NCI-H1930 (cell line): ENCODE results near the gene AK3.
"Not testable (repeated sequence)": the region's sequence is repeated elsewhere in the genome, so short reads cannot be mapped to it uniquely, and the experiment has no call there.

Source experiments
- DNase-seq, 2 experiments: peaks; one replicate each; lab custom pipeline; 2025; lab: John Stamatoyannopoulos, UW

Gene AK3

DNA sequence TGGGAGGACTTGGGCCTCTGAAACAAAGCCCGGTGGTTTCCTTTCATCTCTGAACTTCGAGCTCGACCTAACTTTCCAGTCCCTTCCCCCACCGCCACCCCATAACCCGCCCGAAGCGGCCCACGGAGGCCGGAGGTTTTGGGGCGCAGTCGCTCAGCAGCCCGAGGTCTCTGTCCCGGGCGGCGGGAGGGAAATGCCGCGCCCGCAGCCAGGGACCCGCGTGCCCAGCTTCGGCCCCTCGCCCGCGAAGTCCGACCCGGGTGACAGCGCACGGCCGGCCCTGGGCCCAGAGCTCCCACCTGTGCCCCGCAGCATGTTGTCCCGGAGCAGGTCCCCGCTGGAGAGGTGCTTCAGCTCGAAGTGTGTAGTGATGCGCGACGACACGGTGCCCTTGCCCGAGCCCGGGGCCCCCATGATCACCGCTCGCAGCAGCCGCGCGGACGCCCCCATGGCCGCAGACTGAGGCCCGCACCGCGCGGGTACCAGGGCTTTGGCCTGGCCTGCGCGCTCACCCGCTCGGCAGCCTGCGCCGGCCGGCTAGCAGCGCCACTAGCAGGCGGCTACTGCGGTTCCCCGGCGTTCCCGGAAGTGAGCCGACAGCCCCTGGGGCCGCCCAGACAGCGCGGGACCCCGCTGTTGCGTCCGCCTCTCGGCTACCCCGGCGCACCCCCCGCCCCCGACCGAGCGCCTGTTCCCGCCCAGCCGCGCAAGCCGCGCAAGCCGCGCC lies at the start of gene AK3:
TSS of gene AK3 (minus strand) at position 565 of the 727 bp plus-strand sequence. CDS start at position 450, 115 bp downstream.
- peak; percentile 88 to 90 for DNase-seq

DNA sequence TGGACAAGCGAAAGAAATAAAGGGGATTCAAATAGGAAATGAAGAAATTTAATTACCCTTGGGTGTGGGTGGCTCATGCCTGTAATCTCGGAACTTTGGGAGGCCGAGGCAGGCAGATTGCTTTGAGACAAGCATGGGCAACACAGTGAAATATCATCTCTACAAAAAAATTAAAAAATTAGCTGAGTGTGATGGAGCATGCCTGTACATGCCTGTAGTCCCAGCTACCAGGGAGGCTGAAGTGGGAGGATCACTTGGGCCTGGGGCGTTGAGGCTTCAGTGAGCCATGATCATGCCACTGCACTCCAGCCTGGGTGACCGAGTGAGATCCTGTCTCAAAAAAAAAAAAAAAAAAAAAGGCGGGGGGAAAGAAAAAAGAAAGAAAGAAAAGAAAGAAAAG lies 47.7 kb upstream of the AK3 start:
- no peak for DNase-seq

DNA sequence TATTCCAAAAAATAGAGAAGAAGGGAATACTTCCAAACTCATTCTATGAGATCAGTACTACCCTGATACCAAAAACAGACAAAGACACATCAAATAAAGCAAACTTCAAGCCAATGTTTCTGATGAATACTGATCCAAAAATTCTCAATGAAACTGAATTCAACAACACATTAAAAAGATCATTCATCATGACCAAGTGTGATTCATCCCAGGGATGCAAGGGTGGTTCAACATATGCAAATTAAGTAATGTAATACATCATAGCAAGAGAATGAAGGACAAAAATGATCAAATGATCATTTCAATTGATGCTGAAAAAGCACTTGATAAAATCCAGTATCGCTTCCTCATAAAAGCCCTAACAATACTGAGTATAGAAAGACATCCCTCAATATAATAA lies 46.9 kb upstream of the AK3 start:
- DNase-seq: no peak

DNA sequence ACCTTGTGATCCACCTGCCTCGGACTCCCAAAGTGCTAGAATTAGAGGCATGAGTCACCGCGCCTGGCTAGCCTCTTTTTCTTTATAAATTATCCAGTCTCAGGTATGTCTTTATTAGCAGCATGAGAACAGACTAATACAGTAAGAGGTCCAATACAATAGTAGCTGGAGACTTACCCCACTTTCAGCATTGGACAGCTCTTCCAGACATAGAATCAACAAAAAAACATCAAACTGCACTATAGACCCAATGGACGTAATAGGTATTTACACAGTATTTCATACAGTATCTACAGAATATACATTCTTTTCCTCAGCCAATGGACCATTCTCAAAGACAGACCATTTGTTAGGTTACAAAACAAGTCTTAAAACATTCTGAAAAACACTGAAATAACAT lies 45.6 kb upstream of the AK3 start:
- no peak for DNase-seq

DNA sequence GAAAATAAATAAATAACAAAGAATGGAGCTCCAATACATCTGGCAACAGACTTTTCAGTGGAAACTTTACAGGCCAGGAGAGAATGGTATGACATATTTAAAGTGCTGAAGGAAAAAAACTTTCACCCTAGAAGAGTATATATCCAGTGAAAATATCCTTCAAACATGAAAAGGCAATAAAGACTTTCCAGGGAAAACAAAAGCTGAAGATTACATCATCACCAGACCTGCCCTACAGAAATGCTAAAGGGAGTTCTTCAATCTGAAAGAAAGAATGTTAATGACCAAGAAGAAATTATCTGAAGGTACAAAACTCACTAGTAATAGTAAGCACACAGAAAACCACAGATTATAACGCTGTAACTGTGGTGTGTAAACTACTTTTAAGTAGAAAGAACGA lies 43.4 kb upstream of the AK3 start:
- no peak for DNase-seq

DNA sequence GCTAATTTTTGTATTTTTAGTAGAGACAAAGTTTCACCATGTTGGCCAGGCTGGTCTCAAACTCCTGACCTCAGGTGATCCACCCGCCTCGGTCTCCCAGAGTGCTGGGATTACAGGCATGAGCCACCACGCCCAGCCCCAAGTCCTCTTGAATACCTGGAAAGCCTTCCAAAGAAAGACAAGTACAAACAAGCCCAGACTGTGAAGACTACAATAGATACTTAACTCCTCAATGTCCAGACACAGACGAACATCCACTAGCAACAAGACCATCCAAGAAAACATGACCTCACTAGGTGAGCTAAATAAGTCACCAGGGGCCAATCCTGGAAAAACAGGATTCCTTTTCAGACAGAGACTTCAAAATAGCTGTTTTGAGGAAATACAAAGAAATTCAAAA lies 42.2 kb upstream of the AK3 start:
- DNase-seq: not testable (repeated sequence)

DNA sequence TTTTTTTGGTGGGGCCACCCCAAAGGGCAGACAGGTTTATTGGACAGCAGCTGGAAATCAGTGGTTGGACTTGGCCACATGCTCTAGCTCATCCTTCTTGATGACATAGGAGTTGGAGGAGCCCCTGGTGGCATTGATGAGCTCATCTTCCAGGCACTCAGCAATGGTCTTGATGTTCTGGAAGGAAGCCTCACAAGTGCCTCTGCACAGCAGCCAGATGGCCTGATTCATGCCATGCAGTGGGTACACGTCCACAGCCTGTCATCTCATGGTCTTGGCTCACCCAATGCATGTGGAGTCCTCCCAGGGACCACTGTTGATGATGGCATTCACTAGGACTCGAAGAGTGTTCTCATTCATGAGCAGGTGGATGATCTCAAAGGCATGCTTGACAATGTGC lies 40.4 kb upstream of the AK3 start:
- no peak for DNase-seq

DNA sequence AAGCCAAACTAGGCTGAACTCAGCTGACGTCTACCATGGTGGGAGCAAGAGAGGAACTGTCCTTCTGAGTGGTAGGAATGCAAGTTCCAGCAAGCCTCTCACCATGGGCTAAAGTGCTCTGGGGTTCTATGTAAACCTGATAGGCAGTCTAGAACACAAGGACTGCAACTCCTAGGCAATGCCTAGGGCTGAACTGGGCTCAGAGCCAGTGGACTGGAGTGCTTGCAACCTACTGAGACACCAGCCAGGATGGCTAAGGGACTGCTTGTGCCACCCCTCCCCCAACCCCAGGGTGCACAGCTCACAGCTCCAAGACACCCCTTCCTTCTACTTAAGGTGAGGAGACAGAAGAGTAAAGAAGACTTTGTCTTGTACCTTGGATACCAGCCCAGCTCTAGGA lies 39.6 kb upstream of the AK3 start:
- DNase-seq: no peak

DNA sequence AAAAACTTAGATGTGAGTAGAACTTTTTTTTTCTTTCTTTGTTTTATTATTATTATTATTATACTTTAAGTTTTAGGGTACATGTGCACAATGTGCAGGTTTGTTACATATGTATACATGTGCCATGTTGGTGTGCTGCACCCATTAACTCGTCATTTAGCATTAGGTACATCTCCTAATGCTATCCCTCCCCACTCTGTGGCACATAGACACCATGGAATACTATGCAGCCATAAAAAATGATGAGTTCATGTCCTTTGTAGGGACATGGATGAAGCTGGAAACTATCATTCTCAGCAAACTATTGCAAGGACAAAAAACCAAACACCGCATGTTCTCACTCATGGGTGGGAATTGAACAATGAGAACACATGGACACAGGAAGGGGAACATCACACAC lies 34.0 kb upstream of the AK3 start:
- not testable (repeated sequence) for DNase-seq

DNA sequence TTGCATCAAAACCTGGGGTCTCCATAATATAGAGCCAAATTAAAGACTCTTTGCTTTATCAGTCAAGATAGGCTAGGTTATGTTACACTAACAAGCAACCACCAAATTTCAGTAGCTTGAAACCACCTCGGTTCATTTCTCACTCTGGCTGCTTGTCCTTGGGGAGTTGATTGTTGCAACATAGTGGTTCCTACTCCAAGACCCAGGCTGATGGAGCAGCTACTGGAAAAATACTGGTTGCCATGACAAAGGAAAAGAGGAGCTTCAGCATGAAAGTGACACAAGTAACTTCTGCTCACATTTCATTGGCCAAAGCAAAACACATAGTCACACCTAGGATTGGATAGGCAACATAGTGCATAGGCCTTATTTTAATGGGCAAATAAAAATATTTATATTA lies 33.2 kb upstream of the AK3 start:
- DNase-seq: no peak

DNA sequence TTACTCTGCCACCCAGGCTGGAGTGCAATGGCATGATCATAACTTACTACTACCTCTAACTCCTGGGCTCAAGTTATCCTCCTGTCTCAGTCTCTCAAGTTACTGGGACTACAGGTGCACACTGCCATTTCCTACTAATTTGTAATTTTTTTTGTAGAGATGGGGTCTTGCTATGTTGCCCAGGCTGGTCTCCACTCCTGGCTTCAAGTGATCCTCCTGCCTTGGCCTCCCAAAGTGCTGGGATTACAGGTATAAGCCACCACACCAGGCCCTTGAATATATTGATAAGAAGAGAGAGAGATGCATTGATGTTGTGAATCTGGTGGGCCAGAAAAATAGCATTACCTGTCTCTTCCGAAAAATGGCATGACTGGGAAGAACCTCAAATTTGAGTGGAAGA lies 30.8 kb upstream of the AK3 start:
- DNase-seq: no peak

DNA sequence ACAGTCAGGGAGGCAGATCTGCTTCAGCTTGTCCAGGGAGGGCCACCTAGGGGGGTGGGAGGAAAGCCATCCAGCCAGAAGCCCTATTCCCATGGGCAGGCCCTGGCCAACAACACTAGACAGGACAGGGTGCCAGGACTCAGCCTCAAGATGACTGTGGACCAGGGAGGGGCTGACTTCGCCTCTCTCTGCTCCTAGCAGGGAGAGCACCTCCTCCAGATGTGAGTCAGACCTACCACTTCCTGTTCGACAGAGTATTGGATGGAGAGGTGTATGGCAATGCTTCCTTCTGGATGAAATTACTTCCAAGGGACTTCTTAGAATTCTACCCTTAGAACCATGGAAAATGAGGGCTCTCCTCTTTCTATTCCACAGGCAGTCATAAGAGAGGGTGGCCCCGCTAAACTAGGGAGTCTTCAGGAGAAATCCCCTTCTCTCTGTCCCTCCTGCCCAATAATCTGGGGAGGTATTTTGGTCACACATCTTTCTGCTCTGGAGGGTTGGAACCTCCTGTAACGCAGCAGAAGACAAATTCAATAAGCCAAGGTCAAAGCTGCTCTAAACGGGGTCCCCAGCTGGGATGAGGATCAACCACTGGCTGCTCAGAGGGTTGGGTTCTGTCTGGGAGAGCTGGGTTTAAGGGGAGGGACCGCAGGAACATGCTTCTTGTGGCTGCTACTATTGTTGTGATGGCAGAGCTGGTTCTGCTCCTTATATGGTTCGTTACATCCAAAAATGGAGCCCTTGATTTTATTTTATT lies 28.5 kb upstream of the AK3 start:
- DNase-seq: no peak

DNA sequence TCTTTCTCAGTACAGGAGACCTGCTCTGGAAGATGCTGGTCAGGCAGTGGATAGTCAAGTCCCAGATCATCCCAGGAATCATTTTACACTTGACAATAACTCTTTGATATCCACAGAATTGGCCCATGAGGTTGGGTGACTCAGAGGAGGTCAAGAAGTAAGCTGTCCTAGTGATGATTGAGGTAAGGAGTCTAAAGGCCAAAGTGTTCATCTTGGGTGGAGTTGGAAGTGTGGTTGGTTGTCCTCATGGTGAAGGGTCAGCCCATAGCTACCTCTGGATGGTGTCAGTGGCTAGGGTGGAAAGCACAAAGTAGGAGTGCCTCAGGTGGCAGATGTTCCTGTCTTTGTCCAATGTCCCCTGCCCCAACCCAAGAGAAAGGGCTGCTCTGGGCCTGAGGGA lies 27.7 kb upstream of the AK3 start:
- DNase-seq: no peak

DNA sequence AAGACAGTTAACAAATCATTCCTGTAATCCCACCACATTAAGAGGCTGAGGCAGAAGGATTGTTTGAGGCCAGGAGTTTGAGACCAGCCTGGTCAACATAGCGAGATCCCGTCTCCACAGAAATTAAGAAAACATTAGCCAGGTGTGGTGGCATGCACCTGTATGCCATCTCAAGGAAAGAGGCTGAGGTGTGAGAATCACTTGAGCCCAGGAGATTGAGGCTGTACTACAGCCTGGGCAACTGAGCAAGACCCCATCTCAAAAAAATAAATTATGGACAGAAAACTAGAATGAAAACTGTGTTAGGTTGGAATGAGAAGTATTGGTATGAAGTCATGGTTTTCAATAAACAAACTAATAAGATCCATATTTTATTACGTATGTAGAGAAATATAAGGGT lies 23.0 kb upstream of the AK3 start:
- DNase-seq: no peak

DNA sequence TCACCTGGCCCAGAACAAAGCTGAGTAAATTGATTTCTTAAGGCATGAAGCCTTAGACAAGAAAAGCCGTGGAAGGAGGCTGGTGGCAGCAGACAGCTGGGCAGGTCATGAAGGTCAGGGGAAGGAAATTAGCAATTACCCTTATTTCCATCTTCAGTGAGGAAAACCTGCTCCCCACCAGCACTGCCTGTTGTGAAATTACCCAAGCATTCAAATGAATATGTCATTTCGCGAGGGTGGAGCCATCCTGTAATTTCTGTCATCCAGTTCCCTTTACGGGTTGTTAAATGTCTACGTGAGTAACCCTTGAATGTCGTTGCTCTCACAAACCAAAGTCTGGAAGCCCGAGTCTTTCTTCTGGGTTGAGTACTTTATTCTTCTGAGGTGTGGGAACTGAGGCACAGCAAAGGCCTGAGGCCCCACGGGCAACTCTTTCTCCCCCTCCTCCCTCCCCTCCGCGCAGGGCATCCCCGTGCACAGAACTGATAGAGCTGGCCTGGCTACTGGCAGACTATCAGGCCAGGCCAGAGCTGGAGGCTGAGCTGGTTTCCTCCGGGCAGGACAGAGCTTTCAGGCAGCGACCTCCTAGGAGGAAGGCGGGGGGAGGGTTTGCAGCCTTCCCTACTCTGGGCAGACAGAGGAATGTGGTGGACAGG lies 22.0 kb upstream of the AK3 start:
- DNase-seq: no peak

DNA sequence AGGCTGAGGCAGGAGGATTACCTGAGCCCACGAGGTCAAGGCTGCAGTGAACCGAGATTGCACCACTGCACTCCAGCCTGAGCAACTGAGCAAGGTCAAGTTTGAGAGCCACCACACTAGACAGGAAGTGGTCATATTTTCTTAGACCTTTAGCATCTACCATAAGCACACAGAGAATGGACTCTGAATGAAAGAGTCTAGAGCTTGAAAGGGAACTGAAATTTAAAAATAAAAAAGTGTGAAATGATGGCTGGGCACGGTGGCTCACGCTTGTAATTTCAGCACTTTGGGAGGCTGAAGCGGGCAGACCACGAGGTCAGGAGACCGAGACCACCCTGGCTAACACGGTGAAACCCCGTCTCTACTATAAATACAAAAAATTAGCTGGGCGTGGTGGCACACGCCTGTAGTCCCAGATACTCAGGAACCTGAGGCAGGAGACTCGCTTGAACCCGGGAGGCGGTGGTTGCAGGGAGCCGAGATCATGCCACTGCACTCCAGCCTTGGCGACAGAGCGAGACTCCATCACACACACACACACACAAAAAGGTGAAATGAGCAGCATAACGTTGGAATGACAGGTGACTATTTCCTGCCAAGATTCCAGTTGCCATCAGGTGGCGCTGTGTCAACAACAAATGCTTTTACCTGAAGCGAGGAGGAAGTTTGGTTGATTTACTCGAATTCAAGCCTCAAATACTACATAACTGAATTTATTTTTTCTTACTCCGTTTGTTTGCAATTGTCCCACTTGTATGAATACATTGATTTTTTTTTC lies 21.3 kb upstream of the AK3 start:
- peak; percentile 54 to 68 for DNase-seq

DNA sequence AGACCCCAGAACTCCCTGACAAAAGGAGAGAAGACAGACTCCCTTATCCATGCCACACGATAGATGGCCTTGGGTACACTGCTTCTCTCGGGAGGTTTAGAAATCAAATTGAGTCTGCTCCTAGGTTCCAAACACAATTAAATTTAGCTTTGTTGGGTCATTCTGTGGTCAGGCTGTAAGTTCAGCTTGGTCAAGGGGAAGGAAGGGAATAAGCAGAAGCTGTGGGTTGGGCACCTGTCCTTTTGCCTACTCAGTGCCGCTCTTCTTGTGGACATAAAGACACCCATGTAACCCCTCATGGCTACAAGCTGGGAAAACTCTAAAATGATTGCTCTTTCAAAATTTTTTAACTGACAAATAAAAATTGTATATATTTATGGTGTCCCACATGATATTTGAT lies 19.1 kb upstream of the AK3 start:
- no peak for DNase-seq

DNA sequence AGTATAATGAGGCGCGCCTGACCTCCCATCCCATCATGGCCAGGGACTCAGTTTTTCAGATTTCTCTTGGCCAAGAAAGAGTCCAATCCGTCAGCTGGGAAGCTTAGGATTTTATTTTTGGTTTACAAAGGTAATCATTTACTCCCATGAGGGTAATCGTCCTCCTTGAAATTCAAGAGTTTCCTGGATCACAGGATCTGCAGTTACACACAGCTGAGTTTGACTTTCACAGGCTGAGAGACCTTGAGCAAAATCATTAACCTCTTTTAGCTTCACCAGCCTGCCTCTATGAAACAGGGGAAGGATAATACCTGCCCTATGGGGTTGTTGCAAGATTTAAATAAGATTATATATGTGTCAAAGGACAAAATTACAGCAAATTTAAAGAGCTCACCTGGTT lies 15.4 kb upstream of the AK3 start:
- no peak for DNase-seq

DNA sequence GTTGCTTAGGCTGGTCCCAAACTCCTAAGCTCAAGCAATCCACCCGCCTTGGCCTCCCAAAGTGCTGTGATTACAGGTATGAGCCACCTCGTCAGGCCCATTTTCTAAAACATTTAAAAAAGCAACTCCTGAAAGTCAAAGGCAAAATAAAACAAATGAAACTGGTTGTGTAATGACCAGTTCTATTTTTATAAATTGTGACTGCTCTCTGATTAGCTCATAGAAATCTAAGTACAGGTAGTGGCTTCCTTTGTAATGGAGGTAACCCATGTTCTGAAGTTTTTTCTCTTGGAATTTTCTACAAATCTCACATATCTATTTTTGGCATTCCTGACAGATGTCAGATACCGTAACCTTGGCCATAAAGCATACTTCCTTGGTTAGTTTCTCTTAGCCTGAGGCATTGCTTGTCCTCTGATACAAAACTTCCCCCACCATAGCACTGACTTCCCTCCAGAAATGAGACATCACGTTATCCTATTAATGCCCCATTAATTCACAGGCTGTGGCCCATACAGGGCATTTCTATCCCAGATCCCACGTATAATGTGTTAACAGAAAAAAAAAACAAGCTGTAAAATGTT lies 14.1 kb upstream of the AK3 start:
- DNase-seq: no peak

DNA sequence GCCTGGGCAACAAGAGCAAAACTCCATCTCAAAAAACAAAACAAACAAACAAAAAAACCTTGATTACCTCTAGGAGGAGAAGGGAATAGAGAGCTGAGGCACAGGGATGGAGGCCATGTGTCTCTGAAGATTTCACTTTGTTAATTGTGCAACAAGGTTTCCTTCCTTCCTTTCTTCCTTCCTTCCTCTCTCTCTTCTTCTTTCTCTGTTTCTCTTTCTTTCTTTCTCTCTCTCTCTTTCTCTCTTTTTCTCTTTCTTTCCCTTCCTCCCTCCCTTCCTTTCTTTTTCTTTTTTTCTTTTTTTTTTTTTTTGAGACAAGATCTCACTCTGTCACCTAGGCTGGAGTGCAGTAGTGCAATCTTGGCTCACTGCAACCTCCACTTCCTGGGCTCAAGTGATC lies 13.5 kb upstream of the AK3 start:
- DNase-seq: not testable (repeated sequence)

DNA sequence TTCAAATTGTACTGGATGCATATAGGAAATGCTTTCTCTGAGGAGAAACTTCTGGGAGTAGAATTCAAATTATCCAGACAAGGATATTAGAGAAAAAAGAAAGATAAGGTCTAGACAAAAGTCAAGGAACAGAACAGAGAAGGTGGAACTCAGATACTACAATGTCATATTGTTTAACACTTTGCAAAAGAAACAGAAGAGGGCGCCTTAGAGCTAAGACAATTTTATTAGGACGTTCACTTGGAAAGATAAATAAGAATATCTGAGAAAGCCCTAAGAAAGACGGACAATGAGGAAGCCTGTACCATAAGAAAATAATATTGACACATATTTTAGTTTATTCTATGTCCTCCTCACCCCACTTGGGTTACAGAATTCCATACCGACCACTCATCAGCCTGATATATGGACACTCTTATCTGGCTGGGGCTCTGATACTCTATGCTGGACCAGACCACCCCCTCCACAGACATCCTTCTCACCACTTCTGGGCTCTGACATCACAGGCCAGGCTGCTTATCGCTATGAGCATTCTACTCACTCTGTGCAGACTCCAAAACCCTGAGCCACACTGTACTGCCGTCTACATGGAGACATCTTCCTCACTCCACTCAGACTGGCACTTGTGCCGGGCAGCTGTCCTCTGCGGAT lies 9.1 kb upstream of the AK3 start:
- peak in 1 of 2 experiments; percentile 35 for DNase-seq
